PC-3 (cell line): ENCODE results near the gene IGFBP4. TPM values are rescaled to one million over a fixed set of nuclear protein-coding genes. Genes with fewer than 3 reads are reported as not detected.

Source experiments
- ATAC-seq: fragments of 200-7000 bp; cut with Tn5 transposase; 2 replicates; pipeline ENCODE4 v1.9.1; 2020; ENCODE audit warnings: mild to moderate bottlenecking, moderate library complexity
- BruUV-seq: library from RNA; stranded (reverse); fragments of 400-500 nt; replicated peaks from 2 replicates; lab custom pipeline; 2021; lab: Mats Ljungman, UMichigan
- CTCF ChIA-PET: fragments of 300-600 bp; sonication (Branson Sonifier 250); formaldehyde crosslinking; loops from one replicate; lab custom pipeline; 2022; ENCODE audit warnings: antibody characterized with exemption; lab: Charles Lee
- POLR2A ChIA-PET: fragments of 300-600 bp; sonication (Branson Sonifier 250); formaldehyde crosslinking; loops from one replicate; lab custom pipeline; 2022; ENCODE audit warnings: antibody characterized with exemption; ENCODE audit not compliant: unreplicated experiment; lab: Charles Lee
- DNase-seq: peaks from one replicate; pipeline ENCODE4 v3.0.0-alpha.2; 2015
- H2AFZ ChIP-seq: fragments of 300-600 bp; sonication (generic); 2 replicates; pipeline ENCODE4 v1.6.0; 2016; ENCODE audit warnings: antibody characterized with exemption, low read length
- H3F3A ChIP-seq: fragments of 300-600 bp; sonication (generic); one replicate; pipeline ENCODE4 v1.6.0; 2017; ENCODE audit warnings: antibody characterized with exemption, low read length, control low read depth, mild to moderate bottlenecking; ENCODE audit not compliant: unreplicated experiment
- H3K27ac ChIP-seq: fragments of 300-600 bp; sonication (generic); 2 replicates; pipeline ENCODE4 v1.5.1; 2016; ENCODE audit warnings: mild to moderate bottlenecking, low read length
- H3K27me3 ChIP-seq: fragments of 300-600 bp; sonication (generic); 2 replicates; pipeline ENCODE4 v1.6.1; 2016; ENCODE audit warnings: low read length, mixed read lengths
- H3K36me3 ChIP-seq: fragments of 300-600 bp; sonication (generic); 2 replicates; pipeline ENCODE4 v1.6.1; 2016; ENCODE audit warnings: low read depth, mixed run types, low read length, mixed read lengths
- H3K4me1 ChIP-seq: fragments of 300-600 bp; sonication (generic); 2 replicates; pipeline ENCODE4 v1.5.1; 2016; ENCODE audit warnings: low read length; ENCODE audit not compliant: insufficient read depth
- H3K4me2 ChIP-seq: fragments of 300-600 bp; sonication (generic); 2 replicates; pipeline ENCODE4 v1.6.0; 2016; ENCODE audit warnings: low read length
- H3K4me3 ChIP-seq: fragments of 300-600 bp; sonication (generic); 2 replicates; pipeline ENCODE4 v1.5.1; 2016; ENCODE audit warnings: mild to moderate bottlenecking, low read length, mixed read lengths
- H3K79me2 ChIP-seq: fragments of 300-600 bp; sonication (generic); 2 replicates; pipeline ENCODE4 v1.6.1; 2017; ENCODE audit warnings: low read length, mixed read lengths
- H3K9ac ChIP-seq: fragments of 300-600 bp; sonication (generic); 2 replicates; pipeline ENCODE4 v1.6.0; 2016; ENCODE audit warnings: mild to moderate bottlenecking, low read length
- H3K9me2 ChIP-seq: fragments of 300-600 bp; sonication (generic); replicated peaks from 2 replicates; pipeline ENCODE4 v1.6.1; 2016; ENCODE audit warnings: mixed run types, low read length, mixed read lengths
- H3K9me3 ChIP-seq: fragments of 300-600 bp; sonication (generic); 2 replicates; pipeline ENCODE4 v1.6.1; 2016; ENCODE audit warnings: low read length, mixed read lengths
- H4K20me1 ChIP-seq: fragments of 300-600 bp; sonication (generic); 2 replicates; pipeline ENCODE4 v1.6.1; 2016; ENCODE audit warnings: low read length, mixed read lengths
- EZH2 ChIP-seq: fragments of 300-600 bp; sonication (generic); IDR thresholded peaks from one replicate; pipeline ENCODE4 v1.6.1; 2017; ENCODE audit warnings: antibody characterized with exemption, mild to moderate bottlenecking, low read length; ENCODE audit not compliant: unreplicated experiment
- EZH2phosphoT487 ChIP-seq: fragments of 300-600 bp; sonication (generic); IDR thresholded peaks from 2 replicates; pipeline ENCODE4 v1.6.1; 2018; ENCODE audit warnings: mild to moderate bottlenecking, antibody characterized with exemption, low read length, borderline replicate concordance
- intact Hi-C: fragments of 100-400 bp; cut with micrococcal nuclease; formaldehyde crosslinking; loops from 2 replicates; pipeline ENCODE4 v1.9.0; 2023
- total RNA-seq: library from RNA; depleted of rRNA; stranded (reverse); fragments of >200 nt; gene quantifications from 2 replicates; pipeline ENCODE4 v1.2.3, GENCODE V29; 2014
- TF ChIP-seq, protein P1 (sequence below): fragments of 300-600 bp; sonication (generic); conservative IDR thresholded peaks from 2 replicates; pipeline ENCODE4 v1.5.1; 2017; ENCODE audit warnings: antibody characterized with exemption, low read depth, mild to moderate bottlenecking, low read length

The IGFBP4 gene
- total RNA-seq, 1 experiment from 2014 or later, result 164 TPM

DNA sequence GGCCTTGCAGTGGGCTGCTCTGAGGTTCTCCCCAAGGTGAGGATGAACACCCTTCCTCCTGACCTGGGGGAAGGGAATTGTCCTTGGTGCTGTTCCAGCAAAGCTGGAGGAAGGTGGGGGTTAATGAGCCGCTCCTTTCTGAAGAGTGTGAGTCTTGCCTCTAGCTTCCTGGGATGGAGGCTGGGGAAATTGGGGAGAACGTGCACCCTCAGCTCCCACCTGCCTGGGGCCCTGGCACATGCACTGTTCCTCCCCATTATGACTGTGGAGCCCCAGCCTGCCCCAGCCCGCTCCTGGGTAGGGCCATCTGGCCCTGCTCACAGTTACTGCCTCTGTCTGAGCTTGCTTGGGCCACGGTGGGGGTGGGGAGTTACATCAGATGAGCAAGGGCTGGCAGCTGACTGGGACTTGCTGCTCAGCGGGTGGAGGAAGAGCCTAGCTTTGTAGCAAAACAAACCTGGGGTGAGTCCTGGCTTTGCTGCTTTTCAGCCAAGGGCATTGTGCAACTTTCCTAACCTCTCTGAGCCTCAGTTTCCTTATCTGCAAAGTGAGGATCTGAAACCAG, 47.1 kb downstream of the IGFBP4 start:
- BruUV-seq, result no TSS peak
- peaks cover 25% of the 10 kb centered on the region for H3F3A ChIP-seq
- H3K4me3 ChIP-seq, result no peak overlapping the region
- no peak overlapping the region for H3K4me2 ChIP-seq
- ChIA-PET CTCF (no interaction called here), POLR2A (interaction anchor here (1.0 kb wide), 1 partner anchor 27 kb away, joined by 3 read pairs; no protein-coding TSS in a partner anchor)
- no peak overlapping the region for H2AFZ ChIP-seq
- H3K27ac ChIP-seq, result peak overlapping the region; percentile 99
- H3K79me2 ChIP-seq, result peaks cover 19% of the 10 kb centered on the region
- DNase-seq, result peak; percentile 2
- no peaks in the 10 kb centered on the region for H3K9me3 ChIP-seq
- H3K36me3 ChIP-seq, result peaks cover 73% of the 10 kb centered on the region
- peaks cover 60% of the 10 kb centered on the region for H3K4me1 ChIP-seq
- peaks cover 12% of the 10 kb centered on the region; the same call in 1 of the 2 replicates for H4K20me1 ChIP-seq
- no peak; the same call in 1 of the 2 replicates for ATAC-seq
- H3K9ac ChIP-seq, result no peak overlapping the region
- TF ChIP-seq EZH2phosphoT487, result no peak
- TF ChIP-seq, protein P1, sequence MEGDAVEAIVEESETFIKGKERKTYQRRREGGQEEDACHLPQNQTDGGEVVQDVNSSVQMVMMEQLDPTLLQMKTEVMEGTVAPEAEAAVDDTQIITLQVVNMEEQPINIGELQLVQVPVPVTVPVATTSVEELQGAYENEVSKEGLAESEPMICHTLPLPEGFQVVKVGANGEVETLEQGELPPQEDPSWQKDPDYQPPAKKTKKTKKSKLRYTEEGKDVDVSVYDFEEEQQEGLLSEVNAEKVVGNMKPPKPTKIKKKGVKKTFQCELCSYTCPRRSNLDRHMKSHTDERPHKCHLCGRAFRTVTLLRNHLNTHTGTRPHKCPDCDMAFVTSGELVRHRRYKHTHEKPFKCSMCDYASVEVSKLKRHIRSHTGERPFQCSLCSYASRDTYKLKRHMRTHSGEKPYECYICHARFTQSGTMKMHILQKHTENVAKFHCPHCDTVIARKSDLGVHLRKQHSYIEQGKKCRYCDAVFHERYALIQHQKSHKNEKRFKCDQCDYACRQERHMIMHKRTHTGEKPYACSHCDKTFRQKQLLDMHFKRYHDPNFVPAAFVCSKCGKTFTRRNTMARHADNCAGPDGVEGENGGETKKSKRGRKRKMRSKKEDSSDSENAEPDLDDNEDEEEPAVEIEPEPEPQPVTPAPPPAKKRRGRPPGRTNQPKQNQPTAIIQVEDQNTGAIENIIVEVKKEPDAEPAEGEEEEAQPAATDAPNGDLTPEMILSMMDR, result no peak
- no peak for TF ChIP-seq EZH2
- intact Hi-C loops, result no loop called here
- no peaks in the 10 kb centered on the region for H3K27me3 ChIP-seq
- no peaks in the 10 kb centered on the region for H3K9me2 ChIP-seq

DNA sequence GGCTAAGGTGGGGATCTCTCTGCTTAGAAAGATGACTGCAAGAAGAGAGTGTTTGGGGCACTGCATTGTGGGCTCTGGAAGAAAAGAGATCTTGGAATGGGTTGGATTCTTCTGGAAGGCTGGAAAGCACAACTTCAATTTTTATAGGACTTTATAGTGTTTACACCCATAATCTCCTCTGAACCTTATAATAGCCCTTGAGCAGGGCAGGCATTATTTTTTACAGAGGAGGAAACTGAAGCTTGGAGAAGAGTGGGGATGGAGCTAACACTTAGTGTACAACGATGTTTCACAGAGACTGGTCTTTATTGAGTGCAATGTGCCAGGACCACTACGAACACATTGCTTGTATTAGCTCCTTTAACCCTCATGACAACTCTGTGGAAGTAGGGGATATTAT, 47.7 kb downstream of the IGFBP4 start:
- Histone ChIP-seq H3K9ac (no peak overlapping the region), H2AFZ (no peak overlapping the region), H3K27ac (peak overlapping the region; percentile 99), H3K36me3 (peaks cover 74% of the 10 kb centered on the region), H3K4me2 (no peak overlapping the region), H3K4me3 (no peak overlapping the region), H3K9me2 (no peaks in the 10 kb centered on the region), H3K79me2 (peaks cover 25% of the 10 kb centered on the region), H3F3A (peaks cover 21% of the 10 kb centered on the region), H3K4me1 (peaks cover 60% of the 10 kb centered on the region), H3K9me3 (no peaks in the 10 kb centered on the region), H3K27me3 (no peaks in the 10 kb centered on the region), H4K20me1 (peaks cover 12% of the 10 kb centered on the region; the same call in 1 of the 2 replicates)
- ChIA-PET CTCF (no interaction called here), POLR2A (no interaction called here)
- ATAC-seq, result no peak
- intact Hi-C loops, result no loop called here
- TF ChIP-seq EZH2, result no peak
- no peak for TF ChIP-seq EZH2phosphoT487
- TF ChIP-seq, protein P1, result no peak
- no TSS peak for BruUV-seq
- DNase-seq, result no peak

DNA sequence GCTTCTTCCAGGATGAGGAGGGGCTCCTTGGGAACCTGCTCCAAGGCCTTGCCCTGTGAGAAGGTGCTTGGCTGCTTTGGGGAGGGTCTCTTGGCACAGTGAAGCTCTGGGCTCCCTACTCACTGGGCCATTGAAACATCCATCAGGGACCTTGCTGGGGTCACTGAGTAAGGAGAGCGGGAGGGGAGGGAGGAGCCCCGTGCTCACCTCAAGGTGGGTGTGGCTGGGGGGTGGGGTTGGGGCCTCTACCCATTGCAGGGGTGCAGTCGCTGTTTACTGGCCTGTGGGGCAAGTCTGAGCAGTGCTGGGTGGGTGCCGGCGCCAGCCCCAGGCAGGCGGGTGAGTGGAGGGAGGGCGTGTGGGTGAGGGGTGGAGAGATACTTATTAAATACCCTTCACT, 48.2 kb downstream of the IGFBP4 start:
- ChIA-PET CTCF (no interaction called here), POLR2A (no interaction called here)
- no peak overlapping the region for H3K4me2 ChIP-seq
- TF ChIP-seq, protein P1, result no peak
- TF ChIP-seq EZH2 (no peak), EZH2phosphoT487 (no peak)
- no peak overlapping the region for H3K9ac ChIP-seq
- intact Hi-C loops, result no loop called here
- H3K4me3 ChIP-seq, result no peak overlapping the region
- BruUV-seq, result no TSS peak
- H4K20me1 ChIP-seq, result peaks cover 15% of the 10 kb centered on the region; the same call in 1 of the 2 replicates
- H3K4me1 ChIP-seq, result peaks cover 60% of the 10 kb centered on the region
- H3K9me3 ChIP-seq, result no peaks in the 10 kb centered on the region
- peaks cover 78% of the 10 kb centered on the region for H3K36me3 ChIP-seq
- H3F3A ChIP-seq, result peaks cover 18% of the 10 kb centered on the region
- H3K27me3 ChIP-seq, result no peaks in the 10 kb centered on the region
- H2AFZ ChIP-seq, result no peak overlapping the region
- DNase-seq (no peak), ATAC-seq (no peak)
- H3K79me2 ChIP-seq, result peaks cover 30% of the 10 kb centered on the region
- H3K9me2 ChIP-seq, result no peaks in the 10 kb centered on the region
- peak overlapping the region; percentile 99; the same call in 1 of the 2 replicates for H3K27ac ChIP-seq
